GM10266 (cell line): ENCODE data around the gene JAK1.
A peak's percentile ranks its signal among the peaks of the same experiment; 100 is the strongest.

ENCODE experiments used
- DNase-seq: peaks from one replicate; pipeline ENCODE4 v3.0.0; 2012; ENCODE audit errors: extremely low spot score
- CTCF ChIP-seq: IDR thresholded peaks from 2 replicates; pipeline ENCODE4 v1.5.1; 2012; ENCODE audit warnings: mild to moderate bottlenecking, low read depth; ENCODE audit not compliant: control insufficient read depth, insufficient read depth; ENCODE audit errors: missing control alignments

The JAK1 gene

GRCh38 chr1:64895500-64895899 is 70.8 kb downstream of the JAK1 start:
- DNase-seq = peak; percentile 51
- no peak for TF ChIP-seq CTCF

GRCh38 chr1:64894438-64895196 is 71.7 kb downstream of the JAK1 start:
- no peak for TF ChIP-seq CTCF
- DNase-seq = no peak

GRCh38 chr1:64893921-64894320 is 72.4 kb downstream of the JAK1 start:
- no peak for TF ChIP-seq CTCF
- no peak for DNase-seq

GRCh38 chr1:64892576-64893573 is 73.5 kb downstream of the JAK1 start:
- no peak for TF ChIP-seq CTCF
- DNase-seq = peak; percentile 24

GRCh38 chr1:64891448-64891825 is 74.9 kb downstream of the JAK1 start:
- no peak for DNase-seq
- no peak for TF ChIP-seq CTCF

- DNase-seq = no peak
These were observed 75.5 kb downstream of the JAK1 start for GRCh38 chr1:64890699-64891447.

More at GRCh38 chr1:64890699-64891447, 75.5 kb downstream of the JAK1 start:
- TF ChIP-seq CTCF = no peak
